Neuronal stem cell (in vitro differentiated cells): ENCODE results near the gene NCOA3.
A peak's percentile ranks its signal among the peaks of the same experiment; 100 is the strongest.

Experiments used
- DNase-seq: peaks from one replicate; pipeline ENCODE4 v3.0.0-alpha.2; 2013; ENCODE audit warnings: low spot score
- H2AFZ ChIP-seq: one replicate; pipeline ENCODE4 v1.6.1; 2013; ENCODE audit warnings: mild to moderate bottlenecking, low read length, inconsistent platforms
- H2AK5ac ChIP-seq: 2 replicates; pipeline ENCODE4 v1.6.1; 2013; ENCODE audit warnings: low read depth, mild to moderate bottlenecking, inconsistent platforms, low read length, moderate library complexity, mixed read lengths
- H2BK120ac ChIP-seq: 2 replicates; pipeline ENCODE4 v1.6.1; 2013; ENCODE audit warnings: low read depth, mild to moderate bottlenecking, inconsistent platforms, low read length, moderate library complexity, mixed read lengths
- H2BK12ac ChIP-seq: one replicate; pipeline ENCODE4 v1.6.1; 2013; ENCODE audit warnings: low read length, inconsistent platforms
- H2BK15ac ChIP-seq: 2 replicates; pipeline ENCODE4 v1.6.1; 2013; ENCODE audit warnings: mild to moderate bottlenecking, low read length, inconsistent platforms, mixed read lengths
- H2BK5ac ChIP-seq: one replicate; pipeline ENCODE4 v1.6.1; 2013; ENCODE audit warnings: inconsistent platforms, mild to moderate bottlenecking, low read length, moderate library complexity
- H3K14ac ChIP-seq: one replicate; pipeline ENCODE4 v1.6.1; 2013; ENCODE audit warnings: low read length, inconsistent platforms
- H3K18ac ChIP-seq: 2 replicates; pipeline ENCODE4 v1.6.1; 2013; ENCODE audit warnings: low read length, inconsistent platforms
- H3K23ac ChIP-seq: 2 replicates; pipeline ENCODE4 v1.6.1; 2013; ENCODE audit warnings: low read depth, mild to moderate bottlenecking, mixed read lengths, low read length, inconsistent platforms; ENCODE audit not compliant: poor library complexity
- H3K27ac ChIP-seq: replicated peaks from 3 replicates; pipeline ENCODE4 v1.5.1; 2013; ENCODE audit warnings: low read length, inconsistent platforms
- H3K27me3 ChIP-seq, 3 experiments: 2 replicates each; pipeline ENCODE4 v1.6.1; 2013; ENCODE audit warnings: low read length in 3 of 3, mild to moderate bottlenecking in 2 of 3, inconsistent platforms in 1 of 3, low read depth in 1 of 3, mixed read lengths in 1 of 3, moderate library complexity in 1 of 3; ENCODE audit not compliant: control insufficient read depth in 3 of 3, insufficient read depth in 3 of 3
- H3K36me3 ChIP-seq, 2 donors: replicated peaks in 1 of 2; 2 replicates each; pipeline ENCODE4 v1.6.1; 2013; ENCODE audit warnings: low read length in 2 of 2; ENCODE audit not compliant: control insufficient read depth in 2 of 2, insufficient read depth in 2 of 2
- H3K4ac ChIP-seq: 2 replicates; pipeline ENCODE4 v1.6.1; 2013; ENCODE audit warnings: inconsistent platforms, mild to moderate bottlenecking, low read length, moderate library complexity
- H3K4me1 ChIP-seq, 2 donors: 1 replicate in 1 of 2; 2 replicates in 1 of 2; pipeline ENCODE4 v1.6.1; 2013; ENCODE audit warnings: low read length in 2 of 2, low read depth in 1 of 2; ENCODE audit not compliant: control insufficient read depth in 2 of 2, insufficient read depth in 1 of 2
- H3K4me2 ChIP-seq: one replicate; pipeline ENCODE4 v1.6.1; 2013; ENCODE audit warnings: mild to moderate bottlenecking, low read length, inconsistent platforms; ENCODE audit not compliant: insufficient read depth, poor library complexity, severe bottlenecking
- H3K4me3 ChIP-seq, 2 donors: 2 replicates each; pipeline ENCODE4 v1.5.1; 2013; ENCODE audit warnings: low read length in 2 of 2, mild to moderate bottlenecking in 2 of 2, inconsistent platforms in 1 of 2, moderate library complexity in 1 of 2
- H3K79me1 ChIP-seq: one replicate; pipeline ENCODE4 v1.6.1; 2013; ENCODE audit warnings: low read depth, mild to moderate bottlenecking, inconsistent platforms, low read length, moderate library complexity
- H3K9ac ChIP-seq: one replicate; pipeline ENCODE4 v1.6.1; 2013; ENCODE audit warnings: mild to moderate bottlenecking, low read depth, low read length, inconsistent platforms; ENCODE audit not compliant: poor library complexity
- H3K9me3 ChIP-seq, 2 donors: replicated peaks in 1 of 2; 2 replicates each; pipeline versions ENCODE3 to v1.6.1; 2013; ENCODE audit warnings: low read length in 2 of 2, mild to moderate bottlenecking in 2 of 2, inconsistent platforms in 1 of 2, low read depth in 1 of 2, mixed read lengths in 1 of 2, moderate library complexity in 1 of 2; ENCODE audit not compliant: control insufficient read depth in 2 of 2, insufficient read depth in 1 of 2
- H4K8ac ChIP-seq: one replicate; pipeline ENCODE4 v1.6.1; 2013; ENCODE audit warnings: low read depth, mild to moderate bottlenecking, inconsistent platforms, low read length, moderate library complexity
- H4K91ac ChIP-seq: one replicate; pipeline ENCODE4 v1.6.1; 2013; ENCODE audit warnings: low read length, low read depth, mild to moderate bottlenecking, inconsistent platforms; ENCODE audit not compliant: poor library complexity
- WGBS, 2 donors: extraction: QIAGEN DNeasy Blood & Tissue Kit; methylation state at CpG; one replicate each; pipeline ENCODE4 v1.1.7; 2013; ENCODE audit warnings: missing lambda C conversion rate in 2 of 2, mixed read lengths in 1 of 2; ENCODE audit not compliant: insufficient read length in 2 of 2, insufficient replicate concordance in 1 of 2; ENCODE audit errors: extremely low coverage in 2 of 2; 5-methylcytosine and 5-hydroxymethylcytosine counted together

The NCOA3 gene

GRCh38 chr20:47466213-47466612 lies 35.5 kb upstream of the NCOA3 start:
- Histone ChIP-seq H3K4me3 (no peak overlapping the region), H2BK120ac (no peak overlapping the region), H4K8ac (no peak overlapping the region), H3K23ac (no peak overlapping the region), H2BK12ac (no peak overlapping the region), H3K27ac (no peak overlapping the region), H3K14ac (no peak overlapping the region), H3K79me1 (no peaks in the 10 kb centered on the region), H2AK5ac (no peak overlapping the region), H3K4me2 (no peak overlapping the region), H3K4me1 (peaks cover 0 to 5% of the 10 kb centered on the region in 2 donors), H2BK5ac (no peak overlapping the region), H3K9me3 (no peaks in the 10 kb centered on the region), H3K36me3 (no peaks in the 10 kb centered on the region), H2AFZ (no peak overlapping the region), H2BK15ac (no peak overlapping the region), H4K91ac (no peak overlapping the region), H3K9ac (no peak overlapping the region), H3K4ac (no peak overlapping the region), H3K18ac (no peak overlapping the region), H3K27me3 (no peaks in the 10 kb centered on the region)
- WGBS, 2 donors = no CpG with 5 or more reads among the region's 2 CpGs
- no peak for DNase-seq

- H3K27me3 ChIP-seq = no peaks in the 10 kb centered on the region
- H3K79me1 ChIP-seq = no peaks in the 10 kb centered on the region
- H4K91ac ChIP-seq = no peak overlapping the region
- H3K9me3 ChIP-seq = no peaks in the 10 kb centered on the region
- H3K23ac ChIP-seq = no peak overlapping the region
- no peak overlapping the region for H3K4ac ChIP-seq
- H2AK5ac ChIP-seq = no peak overlapping the region
- no peak overlapping the region for H3K27ac ChIP-seq
- no peaks in the 10 kb centered on the region for H3K36me3 ChIP-seq
- no CpG with 5 or more reads among the region's 15 CpGs for WGBS, 2 donors
- no peak overlapping the region for H2BK15ac ChIP-seq
- H3K9ac ChIP-seq = no peak overlapping the region
- no peak overlapping the region for H3K18ac ChIP-seq
- H3K14ac ChIP-seq = no peak overlapping the region
- H4K8ac ChIP-seq = no peak overlapping the region
- H2BK120ac ChIP-seq = no peak overlapping the region
- no peak overlapping the region for H3K4me2 ChIP-seq
- no peak overlapping the region for H2BK5ac ChIP-seq
- no peak overlapping the region for H3K4me3 ChIP-seq
- peaks cover 0 to 5% of the 10 kb centered on the region in 2 donors for H3K4me1 ChIP-seq
- no peak for DNase-seq
- H2AFZ ChIP-seq = no peak overlapping the region
- no peak overlapping the region for H2BK12ac ChIP-seq
These were observed 34.8 kb upstream of the NCOA3 start for GRCh38 chr20:47466704-47467459.

DNA sequence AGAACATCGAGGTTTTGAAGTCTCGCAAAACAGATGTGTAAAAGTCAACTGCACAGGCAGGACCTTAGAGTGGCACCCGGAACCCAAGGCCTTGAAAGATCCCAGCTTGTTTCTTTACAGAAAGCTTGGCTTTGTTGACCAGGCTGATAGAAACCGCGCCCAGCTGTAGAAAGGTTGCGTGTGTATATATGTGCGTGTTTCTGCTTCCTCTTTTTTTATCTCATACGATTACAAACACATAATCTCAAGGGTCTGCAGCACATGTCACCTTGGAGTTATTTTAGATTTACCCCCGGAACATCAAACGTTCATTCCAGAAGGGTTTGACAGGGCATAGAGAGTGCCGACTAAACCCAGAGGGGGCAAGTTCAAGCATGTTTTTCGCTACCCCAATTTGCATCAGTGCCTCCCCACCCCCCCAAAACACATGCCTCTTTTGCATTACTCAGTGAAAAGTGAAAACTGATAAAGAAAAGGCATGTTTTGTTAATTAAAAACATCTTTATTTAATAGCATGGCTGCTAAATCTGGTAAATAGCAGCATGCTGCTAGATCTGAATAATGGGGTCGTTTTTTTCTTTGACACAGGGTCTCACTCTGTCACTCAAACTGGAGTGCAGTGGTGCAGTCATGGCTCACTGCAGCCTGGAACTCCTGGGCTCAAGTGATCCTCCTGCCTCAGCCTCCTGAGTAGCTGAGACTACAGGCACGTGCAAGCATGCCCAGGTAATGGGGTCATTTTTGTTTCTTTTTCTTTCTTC lies 33.2 kb upstream of the NCOA3 start:
- no peak overlapping the region for H4K91ac ChIP-seq
- no peak overlapping the region for H3K27ac ChIP-seq
- no peaks in the 10 kb centered on the region for H3K9me3 ChIP-seq
- no peak overlapping the region for H3K9ac ChIP-seq
- no peak overlapping the region for H2BK15ac ChIP-seq
- H3K4me2 ChIP-seq = no peak overlapping the region
- H2BK12ac ChIP-seq = no peak overlapping the region
- no peak overlapping the region for H2BK5ac ChIP-seq
- no peak for DNase-seq
- no peaks in the 10 kb centered on the region for H3K36me3 ChIP-seq
- no peak overlapping the region for H3K4ac ChIP-seq
- H3K23ac ChIP-seq = no peak overlapping the region
- no peaks in the 10 kb centered on the region for H3K79me1 ChIP-seq
- no peak overlapping the region for H3K14ac ChIP-seq
- H2AFZ ChIP-seq = peak overlapping the region; percentile 57
- WGBS, 2 donors = no CpG with 5 or more reads among the region's 14 CpGs
- no peak overlapping the region for H2BK120ac ChIP-seq
- H2AK5ac ChIP-seq = no peak overlapping the region
- peaks cover 0 to 5% of the 10 kb centered on the region in 2 donors for H3K4me1 ChIP-seq
- no peak overlapping the region for H3K18ac ChIP-seq
- H3K4me3 ChIP-seq = no peak overlapping the region
- no peak overlapping the region for H4K8ac ChIP-seq
- no peaks in the 10 kb centered on the region for H3K27me3 ChIP-seq

- Histone ChIP-seq H4K91ac (no peak overlapping the region), H3K9ac (no peak overlapping the region), H3K79me1 (no peaks in the 10 kb centered on the region), H3K4me2 (no peak overlapping the region), H3K9me3 (no peaks in the 10 kb centered on the region), H2BK5ac (no peak overlapping the region), H2BK12ac (no peak overlapping the region), H3K27ac (no peak overlapping the region), H2BK120ac (no peak overlapping the region), H2AFZ (no peak overlapping the region), H3K4me1 (no peaks in the 10 kb centered on the region), H3K4ac (no peak overlapping the region), H3K4me3 (no peak overlapping the region), H2BK15ac (no peak overlapping the region), H3K18ac (no peak overlapping the region), H3K36me3 (no peaks in the 10 kb centered on the region), H2AK5ac (no peak overlapping the region), H3K27me3 (no peaks in the 10 kb centered on the region), H4K8ac (no peak overlapping the region), H3K23ac (no peak overlapping the region), H3K14ac (no peak overlapping the region)
- no CpG with 5 or more reads among the region's 4 CpGs for WGBS, 2 donors
- no peak for DNase-seq
These were observed 26.2 kb upstream of the NCOA3 start for GRCh38 chr20:47475419-47476044.
